Epithelial cell of proximal tubule (primary cell): ENCODE results near the gene NEDD8. TPM values are rescaled to one million over a fixed set of nuclear protein-coding genes. Genes with fewer than 3 reads are reported as not detected.
"Not testable (repeated sequence)": the region's sequence is repeated elsewhere in the genome, so short reads cannot be mapped to it uniquely, and the experiment has no call there.

Experiments
- DNase-seq: peaks from one replicate; pipeline ENCODE4 v3.0.0-alpha.2; 2011; ENCODE audit warnings: low read depth
- H3K4me3 ChIP-seq: 2 replicates; pipeline ENCODE4 v1.5.1; 2011; ENCODE audit warnings: low read depth, mild to moderate bottlenecking, low read length
- CTCF ChIP-seq: conservative IDR thresholded peaks from 2 replicates; pipeline ENCODE4 v1.5.1; 2012; ENCODE audit warnings: low read depth, mild to moderate bottlenecking, low read length
- total RNA-seq: library from RNA; depleted of rRNA; stranded (reverse); fragments of >200 nt; gene quantifications from 2 replicates; pipeline ENCODE4 v1.2.3, GENCODE V29; 2015

The NEDD8 gene
- total RNA-seq, 1 donor from 2014 or later = 220 TPM

- no peak for DNase-seq
- H3K4me3 ChIP-seq = no peak overlapping the region
- TF ChIP-seq CTCF = no peak
Observed at GRCh38 chr14:24219521-24219920, 12.6 kb downstream of the NEDD8 start.

- DNase-seq = no peak
- H3K4me3 ChIP-seq = no peak overlapping the region
- TF ChIP-seq CTCF = no peak
Observed at GRCh38 chr14:24219080-24219479, 13.1 kb downstream of the NEDD8 start.

DNA sequence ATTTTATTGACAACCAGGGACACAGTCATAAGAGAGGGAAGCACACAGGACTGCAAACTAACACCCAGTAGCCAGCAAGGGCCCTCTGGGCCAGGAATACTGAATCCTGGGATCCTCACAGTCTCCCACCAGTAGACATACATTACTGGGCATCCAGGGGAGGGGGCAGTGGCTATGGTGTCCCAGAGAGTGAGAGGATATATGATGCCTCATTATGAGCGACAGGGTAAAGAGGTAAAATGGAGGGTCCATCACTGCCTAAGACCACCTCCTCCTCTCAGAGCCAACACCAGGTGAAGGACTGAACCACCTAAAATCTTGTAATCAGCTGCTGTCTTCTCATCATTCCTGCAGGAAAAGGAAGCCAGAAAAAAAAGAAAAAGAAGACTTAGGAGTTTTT, 15.3 kb downstream of the NEDD8 start:
- not testable (repeated sequence) for DNase-seq

GRCh38 chr14:24216345-24216699, 15.8 kb downstream of the NEDD8 start:
- H3K4me3 ChIP-seq = peak overlapping the region; percentile 86
- TF ChIP-seq CTCF = no peak
- no peak for DNase-seq

More for the DNA sequence above, 15.3 kb downstream of the NEDD8 start:
- not testable (repeated sequence) for H3K4me3 ChIP-seq

DNA sequence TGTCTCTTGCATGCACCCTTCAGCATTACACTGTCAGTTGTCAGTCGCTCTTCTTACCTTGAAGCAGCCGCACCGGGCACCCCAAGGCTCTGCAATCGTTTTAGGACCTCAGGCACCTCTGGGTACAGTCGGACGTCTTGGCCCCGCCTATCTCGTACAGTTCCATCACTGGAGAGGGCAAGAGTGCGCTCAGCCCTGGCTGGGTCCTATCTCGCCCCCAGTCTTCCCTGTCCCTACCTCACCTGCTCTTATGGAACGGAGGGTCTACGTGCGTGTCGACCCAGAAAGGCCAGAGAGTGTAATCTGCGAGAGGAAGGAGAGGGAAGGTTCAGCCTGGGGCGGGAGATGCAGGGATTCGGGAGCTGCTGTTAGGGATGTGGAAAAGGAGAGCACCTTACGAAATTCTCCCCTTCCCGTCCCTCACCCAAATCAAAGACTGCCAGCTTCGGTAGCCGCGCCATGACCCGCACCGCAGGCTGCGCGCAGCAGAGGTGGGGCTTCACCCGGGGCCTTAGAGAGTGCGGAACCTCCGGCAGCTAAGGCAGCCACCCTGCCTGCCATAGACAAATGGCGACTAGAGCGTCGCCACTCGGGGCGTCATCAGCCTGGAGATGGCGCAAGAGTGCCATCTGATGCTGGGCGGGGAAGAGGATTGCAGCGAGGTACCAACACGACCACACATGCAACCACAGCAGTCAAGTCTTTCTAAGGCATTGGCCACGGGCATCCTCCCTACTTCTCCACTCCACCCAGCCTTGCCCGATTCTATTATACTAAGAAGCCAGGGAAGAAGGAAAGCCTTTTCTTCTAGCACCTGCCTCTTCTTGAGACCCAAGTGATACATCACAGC, 16.4 kb downstream of the NEDD8 start, which contains the start of gene MDP1:
MDP1 (minus strand) TSS at position 572 of the 850 bp plus-strand sequence; CDS start at position 461, 111 bp downstream.
- peak; percentile 53 for TF ChIP-seq CTCF
- DNase-seq = no peak
- peak within 1 kb of the TSS; percentile 86 for H3K4me3 ChIP-seq

GRCh38 chr14:24213866-24214662, 18.1 kb downstream of the NEDD8 start:
- no peak for TF ChIP-seq CTCF

More at GRCh38 chr14:24213866-24214662, 18.1 kb downstream of the NEDD8 start:
- DNase-seq = no peak
- peak overlapping the region; percentile 86 for H3K4me3 ChIP-seq
